Suppressor macrophage (primary cell): ENCODE results near the gene ALS2CL.
A peak's percentile ranks its signal among the peaks of the same experiment; 100 is the strongest.
"Not testable (repeated sequence)": the region's sequence is repeated elsewhere in the genome, so short reads cannot be mapped to it uniquely, and the experiment has no call there.

Experiments
- DNase-seq, 4 experiments: peaks; one replicate each; pipeline ENCODE4 v3.0.0-alpha.2; 2020 to 2022
- total RNA-seq, 17 experiments: gene quantifications; one replicate each; lab custom pipeline; 2026; ENCODE audit warnings: mixed read lengths in 6 of 17, inconsistent platforms in 3 of 17; lab: John Stamatoyannopoulos, UW

The ALS2CL gene, protein sequence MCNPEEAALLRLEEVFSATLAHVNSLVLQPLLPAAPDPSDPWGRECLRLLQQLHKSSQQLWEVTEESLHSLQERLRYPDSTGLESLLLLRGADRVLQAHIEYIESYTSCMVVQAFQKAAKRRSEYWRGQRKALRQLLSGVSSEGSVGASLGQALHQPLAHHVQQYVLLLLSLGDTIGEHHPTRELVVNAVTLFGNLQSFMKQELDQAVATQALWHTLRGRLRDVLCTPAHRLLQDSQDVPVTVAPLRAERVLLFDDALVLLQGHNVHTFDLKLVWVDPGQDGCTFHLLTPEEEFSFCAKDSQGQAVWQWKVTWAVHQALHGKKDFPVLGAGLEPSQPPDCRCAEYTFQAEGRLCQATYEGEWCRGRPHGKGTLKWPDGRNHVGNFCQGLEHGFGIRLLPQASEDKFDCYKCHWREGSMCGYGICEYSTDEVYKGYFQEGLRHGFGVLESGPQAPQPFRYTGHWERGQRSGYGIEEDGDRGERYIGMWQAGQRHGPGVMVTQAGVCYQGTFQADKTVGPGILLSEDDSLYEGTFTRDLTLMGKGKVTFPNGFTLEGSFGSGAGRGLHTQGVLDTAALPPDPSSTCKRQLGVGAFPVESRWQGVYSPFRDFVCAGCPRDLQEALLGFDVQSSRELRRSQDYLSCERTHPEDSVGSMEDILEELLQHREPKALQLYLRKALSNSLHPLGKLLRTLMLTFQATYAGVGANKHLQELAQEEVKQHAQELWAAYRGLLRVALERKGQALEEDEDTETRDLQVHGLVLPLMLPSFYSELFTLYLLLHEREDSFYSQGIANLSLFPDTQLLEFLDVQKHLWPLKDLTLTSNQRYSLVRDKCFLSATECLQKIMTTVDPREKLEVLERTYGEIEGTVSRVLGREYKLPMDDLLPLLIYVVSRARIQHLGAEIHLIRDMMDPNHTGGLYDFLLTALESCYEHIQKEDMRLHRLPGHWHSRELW
- total RNA-seq = 0.17 to 5.5 (median 1.3) reads per million in 17 experiments

DNA sequence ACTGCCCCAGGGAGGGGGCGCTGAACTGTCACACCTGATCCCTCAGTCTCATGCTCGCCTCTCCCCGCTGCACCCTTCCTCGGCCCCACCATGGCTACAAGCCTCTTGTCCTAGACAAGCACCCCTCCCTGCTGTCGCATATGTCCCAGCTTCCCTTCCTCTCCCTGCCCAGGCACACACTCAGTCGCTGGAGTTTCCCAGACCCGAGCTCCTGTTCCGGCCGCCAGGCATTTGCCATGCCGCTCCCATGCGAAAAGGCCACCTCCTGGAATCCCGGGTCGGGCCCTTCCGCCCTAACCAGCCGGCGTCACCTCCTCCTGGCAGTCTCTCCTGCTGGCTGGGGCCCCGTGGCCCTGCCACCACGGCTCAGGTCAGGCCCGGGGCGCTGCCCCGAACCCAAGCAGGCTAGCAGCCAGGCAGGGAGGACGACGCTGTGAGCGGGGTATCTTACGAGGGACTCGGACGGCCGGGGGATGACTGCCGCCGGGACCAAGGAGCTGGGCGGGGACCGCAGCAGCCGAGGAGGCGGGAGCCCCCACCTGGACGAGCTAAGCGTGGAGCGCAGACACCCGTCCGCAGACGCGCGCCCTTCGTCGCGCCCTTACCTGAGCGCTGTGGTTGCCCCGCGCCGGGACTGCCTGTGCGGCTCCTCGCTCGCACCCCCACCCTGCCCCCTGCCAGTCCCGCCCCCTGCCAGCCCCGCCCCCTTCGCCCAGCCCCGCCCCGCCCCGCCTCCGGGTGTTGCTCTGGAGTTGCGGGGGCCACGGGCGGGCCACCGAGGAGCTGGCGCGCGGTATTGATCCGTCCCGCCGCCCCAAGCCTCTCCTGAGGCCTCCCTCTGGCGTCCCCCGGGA is at the start of gene ALS2CL:
ALS2CL (minus strand) TSS at position 642 of the 854 bp plus-strand sequence. CDS start 4,239 bp downstream, outside the sequence.
- peak; percentile 25 to 64 (median 49) for DNase-seq

- no peak for DNase-seq
These were observed 49.6 kb upstream of the ALS2CL start for GRCh38 chr3:46742992-46743585.

GRCh38 chr3:46739565-46739964 is 46.1 kb upstream of the ALS2CL start:
- not testable (repeated sequence) for DNase-seq

DNA sequence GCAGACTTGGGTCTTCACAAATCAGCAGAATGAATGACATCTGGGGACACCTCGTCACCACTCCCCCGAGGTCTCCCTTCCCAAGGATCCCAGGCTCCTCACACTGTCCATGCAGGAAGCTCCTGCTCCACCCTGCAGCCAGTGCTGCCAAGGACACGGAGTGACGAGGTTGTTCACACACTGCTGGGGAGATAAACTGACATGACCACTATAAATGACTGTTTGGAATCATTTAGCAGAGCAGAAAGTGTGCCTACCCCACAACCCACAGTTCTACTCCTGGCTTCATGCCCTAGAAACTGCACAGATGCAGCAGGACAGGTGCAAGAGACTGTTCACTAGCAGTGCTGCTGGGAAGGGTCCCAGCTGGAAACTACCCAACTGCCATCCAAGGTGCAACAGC is 43.9 kb upstream of the ALS2CL start:
- DNase-seq = no peak

- DNase-seq = no peak
These were observed 42.8 kb upstream of the ALS2CL start for GRCh38 chr3:46736006-46736872.

- no peak for DNase-seq
These were observed 41.3 kb upstream of the ALS2CL start for GRCh38 chr3:46734773-46735172.

DNA sequence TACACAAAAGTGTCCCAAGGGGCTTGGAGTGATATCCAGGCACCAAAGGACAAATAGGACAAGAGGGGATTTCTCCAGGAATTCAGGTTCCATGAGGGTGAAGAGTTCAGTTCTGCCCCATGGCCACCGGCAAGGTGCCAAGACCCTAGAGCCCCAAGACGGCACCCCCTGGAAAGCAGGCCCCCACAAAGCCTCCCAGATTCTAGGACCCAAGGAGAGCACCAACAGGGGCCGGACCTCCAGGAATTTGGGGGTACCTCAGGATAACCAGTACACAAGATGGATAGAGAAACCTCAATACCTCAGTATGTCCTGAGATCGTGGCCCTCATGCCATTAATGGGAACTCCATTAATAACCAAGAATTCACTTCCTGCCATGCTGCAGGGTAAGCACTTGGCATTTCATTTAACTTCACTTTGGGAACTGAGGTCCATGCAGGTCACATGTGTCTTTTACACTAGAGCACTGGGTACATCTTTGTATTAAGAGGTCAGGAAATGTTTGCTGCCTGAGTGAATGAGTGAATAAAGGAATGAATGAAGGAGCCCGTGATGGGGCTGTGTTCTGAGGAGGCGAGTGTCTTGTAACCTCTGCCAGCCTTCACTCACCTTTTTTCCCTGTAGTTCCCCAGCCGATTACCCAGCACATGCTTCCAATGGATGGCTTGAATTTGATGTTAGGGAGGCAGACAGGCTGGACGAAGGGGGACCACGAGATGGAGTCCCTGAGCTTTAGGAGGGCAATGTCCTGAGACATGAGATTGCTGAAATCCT is 39.7 kb upstream of the ALS2CL start:
- no peak for DNase-seq

DNA sequence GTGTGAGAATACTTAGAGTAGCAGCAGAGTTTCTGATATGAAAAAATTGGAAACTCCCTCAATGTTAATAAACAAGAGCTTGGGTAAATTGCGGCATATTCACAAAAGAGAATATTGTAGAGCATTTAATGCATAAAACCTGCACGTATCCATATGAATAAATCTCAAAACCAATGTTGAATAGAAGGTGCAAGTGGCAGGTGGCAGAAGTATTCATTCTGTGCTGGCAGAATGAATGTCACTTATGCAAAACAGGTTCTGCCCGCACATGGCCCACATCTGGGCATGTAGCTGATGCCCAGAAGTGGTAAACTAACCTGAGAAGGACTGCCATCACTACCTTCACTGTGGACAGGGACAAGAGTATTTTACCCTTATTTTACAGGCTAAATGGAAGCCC is 38.3 kb upstream of the ALS2CL start:
- no peak for DNase-seq

DNA sequence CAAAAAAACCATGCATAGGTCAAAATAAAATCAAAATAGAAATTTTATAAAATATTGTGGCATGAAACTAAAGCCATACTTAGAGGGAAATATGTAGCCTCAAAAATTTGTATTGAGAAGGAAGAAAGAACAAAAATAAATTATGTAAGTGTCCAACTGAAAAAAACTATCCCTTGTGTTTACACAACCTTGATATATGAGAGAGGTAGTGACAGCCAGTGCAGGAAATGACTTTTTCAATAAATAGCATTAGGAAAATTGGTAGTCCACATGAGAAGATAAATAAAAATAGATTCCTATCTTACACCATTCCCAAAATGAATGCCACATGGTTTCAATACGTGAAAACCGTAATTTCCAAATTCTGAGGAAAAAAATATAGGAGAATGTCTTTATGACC is 37.3 kb upstream of the ALS2CL start:
- DNase-seq = no peak

- DNase-seq = no peak
These were observed 35.6 kb upstream of the ALS2CL start for GRCh38 chr3:46729038-46729437.

GRCh38 chr3:46725621-46726314 is 32.3 kb upstream of the ALS2CL start:
- DNase-seq = no peak

- DNase-seq = no peak
These were observed 30.9 kb upstream of the ALS2CL start for GRCh38 chr3:46724424-46724823.

GRCh38 chr3:46722443-46722842 is 29.0 kb upstream of the ALS2CL start:
- DNase-seq = no peak

DNA sequence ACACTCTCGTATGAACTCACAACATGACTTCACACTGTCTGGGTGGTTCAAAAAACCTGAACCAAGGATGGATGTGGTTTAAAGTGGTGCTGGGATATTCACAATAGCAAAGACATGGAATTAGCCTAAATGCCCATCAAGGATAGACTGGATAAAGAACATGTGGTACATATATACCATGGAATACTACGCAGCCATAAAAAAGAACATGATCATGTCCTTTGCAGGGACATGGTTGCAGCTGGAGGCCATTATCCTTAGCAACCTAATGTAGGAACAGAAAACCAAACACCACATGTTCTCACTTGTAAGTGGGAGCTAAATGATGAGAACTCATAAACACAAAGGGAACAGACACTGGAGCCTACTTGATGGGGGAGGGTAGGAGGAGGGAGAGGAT is 27.5 kb upstream of the ALS2CL start:
- DNase-seq = no peak

- DNase-seq = no peak
These were observed 26.3 kb upstream of the ALS2CL start for GRCh38 chr3:46719735-46720271.

- no peak for DNase-seq
These were observed 25.6 kb upstream of the ALS2CL start for GRCh38 chr3:46719044-46719565.

DNA sequence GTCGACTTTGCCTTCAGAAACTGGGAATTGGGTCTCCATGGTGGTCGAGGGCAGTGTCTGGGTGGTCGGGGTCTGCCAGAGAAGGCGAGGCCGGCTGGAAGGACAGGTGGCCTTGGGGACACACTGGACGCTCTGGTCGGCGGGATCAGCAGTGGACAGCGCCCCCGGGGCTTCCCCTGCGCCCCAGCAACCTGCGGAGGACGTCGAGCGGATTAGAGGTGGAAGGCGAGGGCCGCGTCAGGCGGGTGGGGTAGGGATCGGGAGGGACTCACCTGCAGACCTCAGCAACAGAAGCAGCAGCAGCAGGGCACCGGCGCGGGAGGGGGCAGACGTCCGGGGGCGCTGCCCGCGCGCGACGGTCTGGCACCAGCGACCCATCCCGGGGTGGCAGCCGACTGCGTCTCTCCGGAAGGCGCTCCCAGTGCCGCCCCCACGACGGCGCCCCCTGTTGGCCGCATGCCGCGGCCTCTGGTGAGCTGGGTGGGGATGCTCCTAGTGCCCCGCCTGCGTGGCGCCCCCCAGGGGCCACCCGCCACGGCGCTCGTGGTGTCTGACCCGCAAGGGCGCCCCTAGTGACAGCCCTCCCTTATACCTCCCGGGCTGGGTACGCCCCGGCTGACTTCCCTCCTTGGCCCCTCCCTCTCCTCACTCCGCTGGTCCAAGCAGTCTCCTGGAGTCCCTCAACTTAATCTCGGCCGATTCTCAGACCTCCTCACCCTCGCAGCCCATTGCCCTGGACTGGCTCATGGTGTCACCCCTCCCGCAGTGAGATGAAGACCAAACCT is 24.2 kb upstream of the ALS2CL start, which contains the start of gene PRSS50:
PRSS50 (minus strand) TSS at position 423 of the 785 bp plus-strand sequence; CDS start at position 378, 45 bp downstream.
- DNase-seq = peak in 1 of 4 experiments; percentile 45
